GM19324 (cell line): ENCODE measurements around the gene AFAP1.

ENCODE experiments used
- ATAC-seq: cut with Tn5 transposase; IDR thresholded peaks from one replicate; pipeline ENCODE4 v1.9.1; 2021; ENCODE audit warnings: mild to moderate bottlenecking, moderate library complexity; ENCODE audit not compliant: unreplicated experiment, low FRiP score

AFAP1 gene

DNA sequence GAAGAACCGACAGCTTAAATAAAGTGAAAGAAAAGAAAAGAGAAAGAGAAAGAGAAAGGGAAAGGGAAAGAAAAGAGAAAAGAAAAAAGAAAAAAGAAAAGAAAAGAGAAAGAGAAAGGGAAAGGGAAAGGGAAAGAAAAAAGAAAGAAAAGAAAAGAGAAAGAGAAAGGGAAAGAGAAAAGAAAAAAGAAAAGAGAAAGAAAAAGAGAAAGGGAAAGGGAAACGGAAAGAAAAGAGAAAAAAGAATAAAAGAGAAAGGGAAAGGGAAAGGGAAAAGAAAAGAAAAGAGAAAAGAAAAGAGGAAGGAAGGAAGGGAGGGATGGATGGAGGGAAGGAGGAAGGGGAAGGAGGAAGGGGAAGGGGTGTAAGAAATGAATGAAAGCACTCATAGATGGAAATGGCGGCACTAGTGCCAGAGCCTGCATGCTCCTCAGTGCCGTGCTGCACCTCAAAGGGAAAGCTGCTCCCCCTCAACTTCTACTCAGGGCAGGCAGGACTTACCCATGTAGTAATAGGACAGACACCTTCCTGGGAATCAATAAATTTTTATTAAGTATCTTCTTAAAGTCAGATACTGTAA lies 70.7 kb downstream of the AFAP1 start:
- no peak for ATAC-seq

DNA sequence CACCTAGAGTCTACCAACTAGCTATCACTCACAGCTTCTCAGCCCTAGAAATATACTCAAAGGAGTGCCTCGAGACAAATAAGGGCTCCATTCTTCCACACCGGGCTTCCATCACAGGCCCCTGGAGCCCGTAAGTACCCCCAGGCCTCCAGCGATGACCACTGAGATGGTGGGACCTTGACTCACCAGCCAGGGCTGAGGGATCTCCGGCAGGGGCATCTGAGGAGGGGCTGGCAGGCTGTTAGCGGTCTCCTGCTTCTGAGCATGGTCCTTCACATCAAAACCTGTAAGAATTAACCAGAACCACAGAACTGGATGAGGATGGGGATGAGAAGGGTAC lies 71.3 kb downstream of the AFAP1 start:
- ATAC-seq = no peak

DNA sequence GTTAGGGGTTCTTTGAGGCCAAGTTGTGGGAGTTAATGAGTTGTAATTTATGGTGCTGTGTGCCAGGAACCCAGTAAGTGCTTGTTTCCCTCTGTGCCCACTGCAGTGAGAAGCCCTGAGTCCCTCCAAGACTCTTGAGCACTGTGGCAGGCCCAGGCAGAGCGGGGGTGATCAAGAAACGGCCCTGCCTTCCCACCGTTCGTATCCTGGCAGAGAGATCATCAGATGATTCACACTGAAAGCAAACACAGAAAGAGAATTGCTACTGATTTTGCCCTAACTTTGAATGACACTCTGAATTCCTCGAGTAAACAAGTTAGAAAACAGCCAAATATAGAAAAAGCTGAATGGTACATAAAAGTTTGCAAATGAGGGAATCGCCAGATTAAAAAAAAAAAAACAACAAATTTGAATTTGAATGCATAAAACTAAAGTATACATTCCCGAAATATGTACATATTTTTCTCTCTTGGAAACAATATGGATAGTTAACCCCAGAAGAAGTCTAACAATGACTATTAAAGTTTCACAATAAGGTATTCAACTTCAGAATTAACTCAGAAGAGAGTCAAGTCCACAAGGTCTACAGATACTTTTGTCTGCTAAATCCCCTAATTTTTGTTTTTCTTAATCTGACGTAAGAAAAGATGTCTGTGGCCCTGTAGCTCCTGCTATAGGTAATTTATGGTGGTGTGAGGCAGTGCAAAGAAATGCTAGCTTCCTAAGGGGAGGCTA lies 71.8 kb downstream of the AFAP1 start:
- ATAC-seq = no peak

DNA sequence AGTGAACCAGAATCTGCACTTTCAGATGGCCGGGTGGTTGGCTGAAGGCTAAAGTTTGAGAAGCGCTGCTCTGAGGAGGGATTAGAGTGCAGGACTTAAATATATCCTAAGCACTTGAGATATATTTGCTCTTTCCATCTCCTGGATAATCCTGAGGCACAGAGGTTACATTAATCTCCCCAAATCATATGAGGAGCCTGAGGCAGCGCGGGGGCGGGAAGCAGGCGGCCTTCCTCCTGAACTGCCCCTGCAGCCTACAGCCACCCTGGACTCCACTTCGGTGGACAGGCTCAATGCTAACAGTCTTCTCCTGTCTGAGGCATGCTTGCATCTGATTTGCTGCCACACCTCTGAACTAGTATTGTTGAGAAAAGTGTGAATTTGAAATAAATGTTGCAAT lies 72.5 kb downstream of the AFAP1 start:
- no peak for ATAC-seq

- no peak for ATAC-seq
These were observed 74.1 kb downstream of the AFAP1 start for GRCh38 chr4:7865533-7865932.

DNA sequence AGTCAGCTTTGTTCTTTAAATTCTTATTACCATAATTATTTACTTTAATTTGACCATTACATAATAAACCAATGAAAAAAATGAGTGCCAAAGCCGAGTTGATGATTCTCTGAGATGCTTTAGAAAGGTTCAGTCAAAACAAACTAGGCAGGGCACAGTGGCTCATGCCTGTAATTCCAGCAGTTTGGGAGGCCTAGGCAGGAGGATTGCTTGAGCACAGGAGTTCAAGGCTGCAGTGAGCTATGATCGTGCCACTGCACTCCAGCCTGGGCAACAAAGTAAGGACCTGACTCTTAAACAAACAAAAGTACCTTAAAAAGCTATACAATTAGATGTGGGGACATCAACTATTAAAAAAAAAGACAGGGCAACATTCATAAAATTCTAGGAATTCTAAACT lies 75.0 kb downstream of the AFAP1 start:
- no peak for ATAC-seq

DNA sequence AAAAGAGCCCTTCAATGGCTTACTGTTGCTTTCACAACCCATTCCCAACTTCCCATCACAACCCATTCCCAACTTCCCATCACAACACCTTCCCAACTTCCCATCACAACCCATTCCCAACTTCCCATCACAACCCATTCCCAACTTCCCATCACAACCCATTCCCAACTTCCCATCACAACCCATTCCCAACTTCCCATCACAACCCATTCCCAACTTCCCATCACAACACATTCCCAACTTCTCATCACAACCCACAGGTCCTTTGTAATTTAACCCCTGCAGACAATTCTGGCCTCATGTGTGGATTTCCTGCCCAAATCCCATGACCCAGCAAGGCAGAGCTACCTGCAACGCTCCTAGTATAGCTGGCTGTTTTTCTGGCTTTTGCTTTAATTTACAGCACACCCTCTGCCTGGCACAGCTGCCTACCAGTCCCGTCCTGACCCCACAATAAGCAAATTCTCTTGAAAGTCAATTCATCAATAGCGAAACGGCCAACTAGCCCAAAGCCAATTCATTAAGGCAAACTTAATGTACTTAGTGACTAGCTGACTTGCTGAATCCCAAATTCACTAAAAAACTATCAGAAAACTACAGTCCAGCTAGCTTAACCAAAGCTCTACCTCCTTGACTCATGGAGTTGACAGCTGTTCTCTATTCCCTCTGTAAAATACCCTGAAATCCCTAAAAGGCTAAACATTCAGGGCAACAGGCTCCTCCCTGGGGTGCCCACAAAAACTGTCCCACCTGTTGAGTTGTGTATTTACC lies 75.6 kb downstream of the AFAP1 start:
- ATAC-seq = no peak

DNA sequence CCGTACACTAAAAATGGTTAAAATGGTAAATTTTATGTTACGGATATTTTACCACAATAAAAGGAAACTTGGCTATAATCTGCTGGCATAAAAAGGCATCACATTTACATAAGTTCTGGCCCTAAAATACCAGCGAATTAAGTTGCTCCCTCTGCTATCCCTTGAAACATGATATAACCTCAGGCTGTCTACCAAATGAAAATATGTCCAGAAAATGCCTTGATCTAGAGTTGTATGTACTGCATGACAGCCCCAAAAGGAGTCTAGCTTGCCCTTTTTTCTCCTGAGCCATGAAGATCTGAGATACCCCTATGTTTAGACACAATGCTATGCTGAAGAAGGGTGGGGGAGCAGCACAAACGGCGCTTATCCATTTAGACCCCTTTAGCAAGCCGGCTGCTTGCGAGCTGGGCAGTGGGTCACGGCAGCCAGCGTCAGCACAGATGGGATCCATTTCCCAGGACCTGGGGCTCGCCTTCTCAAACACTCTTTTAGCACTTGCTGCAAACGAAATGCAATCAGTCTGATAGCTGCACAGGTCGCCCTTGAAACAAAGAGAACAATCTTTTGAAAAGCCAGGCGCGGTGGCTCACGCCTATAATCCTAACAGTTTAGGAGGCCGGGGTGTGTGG lies 77.0 kb downstream of the AFAP1 start:
- ATAC-seq = no peak

DNA sequence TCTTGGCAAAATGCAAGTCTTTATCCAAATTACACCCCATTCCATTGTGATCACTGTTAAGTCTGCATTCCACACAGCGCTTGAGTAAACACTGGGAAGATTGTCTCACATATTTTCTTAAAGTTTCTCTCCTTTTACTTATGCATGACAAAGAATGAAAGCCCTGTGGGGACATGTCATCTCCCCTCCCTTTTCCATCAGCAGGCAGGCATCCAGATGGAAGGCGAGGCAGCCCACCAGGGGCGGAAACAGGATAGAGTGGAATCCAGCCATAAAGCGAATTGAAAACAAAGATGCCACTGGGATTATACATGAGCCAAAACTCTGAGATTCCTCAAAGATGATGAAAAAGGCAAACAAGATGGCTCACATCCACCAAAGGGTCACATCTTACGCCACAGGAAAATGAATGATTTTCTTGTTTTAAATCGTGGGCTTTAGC lies 78.2 kb downstream of the AFAP1 start:
- no peak for ATAC-seq

DNA sequence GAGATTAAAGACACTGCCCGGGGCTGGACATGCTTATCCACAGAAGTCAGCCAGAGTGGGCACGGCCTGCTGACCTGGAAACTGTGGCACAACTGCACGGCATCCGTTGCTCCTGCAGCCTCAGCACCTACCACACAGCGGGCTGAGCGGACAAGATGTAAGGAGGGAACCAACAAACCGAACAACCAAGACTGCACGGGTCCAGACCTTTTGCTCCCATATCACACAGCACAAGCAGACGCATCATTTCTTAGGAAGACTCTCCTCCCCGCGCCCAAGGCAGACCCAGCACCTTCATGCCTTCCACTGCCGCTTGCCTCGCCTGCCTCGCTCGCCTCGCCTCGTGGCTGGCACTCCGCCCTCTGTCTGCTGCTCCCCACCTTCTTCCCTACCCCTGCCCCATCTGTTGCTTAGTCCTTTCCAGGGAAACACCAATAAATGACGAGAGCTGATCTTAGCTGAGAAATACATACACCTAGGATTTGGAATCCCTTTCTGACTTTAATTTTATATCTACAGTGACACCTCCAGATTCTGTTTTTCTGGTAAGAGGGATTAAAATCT lies 79.0 kb downstream of the AFAP1 start:
- no peak for ATAC-seq

- ATAC-seq = no peak
These were observed 80.3 kb downstream of the AFAP1 start for GRCh38 chr4:7859326-7859725.

DNA sequence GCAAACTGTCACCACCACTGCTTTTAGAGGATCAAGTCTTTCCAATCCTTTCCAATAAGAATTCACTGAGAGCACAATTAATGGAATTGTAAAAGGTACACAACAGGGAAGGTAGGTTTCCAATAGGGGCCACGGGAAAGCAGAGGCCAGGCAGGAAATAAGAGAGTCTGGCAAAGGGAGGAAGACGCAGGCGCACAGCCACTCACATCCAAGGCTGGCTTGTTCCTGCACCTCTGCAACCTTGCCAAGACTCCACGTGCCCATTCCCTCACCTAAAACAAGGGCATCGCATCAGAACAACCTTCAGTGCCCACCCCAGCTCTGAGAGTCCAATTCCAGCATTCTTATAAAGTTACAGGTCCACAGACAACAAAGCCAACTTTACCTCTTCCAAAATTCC lies 81.2 kb downstream of the AFAP1 start:
- ATAC-seq = no peak

GRCh38 chr4:7857993-7858392 lies 81.7 kb downstream of the AFAP1 start:
- ATAC-seq = no peak

GRCh38 chr4:7857238-7857701 lies 82.4 kb downstream of the AFAP1 start:
- ATAC-seq = no peak

DNA sequence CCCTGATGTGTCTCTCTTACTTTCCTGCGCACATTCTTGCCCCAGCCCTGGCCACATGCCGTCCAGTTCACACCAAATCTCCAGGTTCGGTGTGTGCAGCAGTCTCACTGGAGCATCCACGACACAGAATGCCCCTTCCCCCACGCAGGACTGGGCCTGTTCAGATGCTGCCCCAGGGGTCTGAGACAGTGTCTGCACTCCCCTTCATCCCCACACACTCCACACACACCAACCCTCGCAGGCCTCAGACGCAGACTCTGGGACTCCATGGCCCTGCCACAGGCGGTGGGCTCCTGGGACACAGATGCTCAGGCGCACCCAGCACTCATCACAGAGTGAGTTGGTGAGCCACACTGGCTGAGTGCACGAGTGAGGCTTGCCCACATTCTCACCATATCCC lies 83.9 kb downstream of the AFAP1 start:
- ATAC-seq = no peak

DNA sequence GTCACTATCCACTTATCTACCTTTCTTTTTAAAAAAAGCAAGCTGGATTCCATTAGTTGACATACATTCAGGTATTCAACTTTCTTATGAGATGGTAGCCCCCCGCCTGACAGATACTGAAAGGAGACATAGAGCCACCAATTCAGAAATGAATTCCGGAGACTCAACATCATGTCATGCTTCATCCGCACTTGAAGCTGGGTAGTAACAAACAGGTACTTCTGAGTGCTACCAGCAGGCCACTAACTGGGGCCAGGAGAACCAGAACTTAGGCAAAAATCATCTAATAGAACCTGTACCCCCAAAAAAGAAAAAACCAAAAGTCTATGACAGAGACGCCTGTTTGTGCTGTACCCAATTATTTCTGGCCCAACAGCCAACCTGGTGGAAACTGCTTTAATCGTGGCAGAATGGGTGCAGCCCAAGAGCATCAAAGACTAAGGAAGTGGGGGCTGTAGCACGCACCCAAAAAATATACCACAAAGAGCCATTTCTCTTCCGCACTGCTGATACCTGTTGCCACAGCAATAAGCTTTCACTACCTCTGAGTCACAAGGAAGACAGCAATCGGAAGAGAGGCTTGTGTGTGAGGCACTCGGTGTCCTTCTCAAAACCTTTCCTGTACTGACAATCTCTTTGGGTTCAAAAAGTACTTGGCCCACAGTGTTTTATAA lies 84.8 kb downstream of the AFAP1 start:
- ATAC-seq = no peak

DNA sequence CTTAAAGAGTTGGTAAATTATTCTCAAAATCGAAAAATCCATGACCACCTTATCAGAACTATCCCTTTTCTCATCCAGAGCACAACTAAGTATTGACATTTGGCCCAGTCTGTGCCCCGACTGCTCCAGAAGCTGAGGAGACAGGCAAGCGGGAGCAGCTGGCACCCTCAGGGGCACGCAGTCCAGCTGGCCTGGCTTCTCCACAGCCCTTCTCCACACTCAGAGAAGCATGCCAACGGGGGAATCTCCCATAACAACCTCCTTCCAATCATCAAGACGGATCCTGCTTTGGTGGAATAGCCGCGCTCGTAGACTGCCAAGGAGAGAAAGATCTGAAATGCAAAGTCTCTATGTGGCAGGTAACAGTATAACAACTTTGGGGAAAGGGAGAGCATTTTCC lies 85.4 kb downstream of the AFAP1 start:
- no peak for ATAC-seq

DNA sequence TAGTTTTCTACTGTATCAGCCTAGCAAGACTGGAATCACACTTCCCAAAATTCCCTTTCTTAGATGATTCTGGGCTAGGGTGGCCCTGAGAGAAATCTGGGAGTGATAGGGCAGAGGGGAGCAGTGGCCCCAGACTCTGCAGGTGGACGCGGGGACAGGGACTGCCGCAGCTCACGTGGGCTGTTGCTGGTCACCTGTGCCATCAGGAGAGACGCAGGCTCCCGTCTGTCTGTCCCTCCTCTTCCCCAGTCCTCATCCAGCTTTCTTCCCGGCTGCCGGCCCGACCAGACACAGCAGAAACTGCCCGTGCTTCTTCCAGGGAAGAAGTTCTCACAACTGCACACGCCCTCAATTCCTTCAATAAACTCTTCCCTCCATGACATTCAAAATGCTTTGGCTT lies 86.4 kb downstream of the AFAP1 start:
- ATAC-seq = no peak

GRCh38 chr4:7852568-7853185 lies 87.0 kb downstream of the AFAP1 start:
- no peak for ATAC-seq

DNA sequence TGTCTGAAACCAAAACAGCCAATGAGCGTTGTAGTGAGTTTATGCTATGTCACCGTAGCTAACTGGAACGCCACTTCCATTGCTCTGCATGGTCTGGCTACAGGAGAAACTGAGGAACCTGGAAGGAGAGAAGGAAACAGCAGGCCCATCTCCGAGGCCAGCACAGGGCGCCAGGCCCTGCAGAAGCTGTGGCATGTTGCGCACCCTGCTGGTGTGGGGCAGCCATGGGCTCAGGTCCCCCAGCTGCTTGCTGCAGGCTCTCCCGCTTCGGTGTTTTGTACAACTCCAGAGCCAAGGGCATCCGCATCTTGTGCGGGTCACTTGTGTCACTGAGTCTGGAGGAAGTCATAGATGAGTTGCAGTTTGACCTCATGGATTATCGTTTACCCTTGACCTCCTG lies 89.2 kb downstream of the AFAP1 start:
- no peak for ATAC-seq
